ENCODE data around the gene STK32B. TPM values are rescaled to one million over a fixed set of nuclear protein-coding genes. Genes with fewer than 3 reads are reported as not detected.
"Not testable (repeated sequence)": the region's sequence is repeated elsewhere in the genome, so short reads cannot be mapped to it uniquely, and the experiment has no call there.

STK32B gene
- total RNA-seq, 1 experiment from 2014 or later = 15.1 TPM

GRCh38 chr4:5435201-5435600, 383.9 kb downstream of the STK32B start:
- H3K27me3 ChIP-seq (replicated peaks; ENCODE audit: insufficient read depth, low read depth, low read length, poor library complexity) = no peaks in the 10 kb centered on the region
- TF ChIP-seq EZH2 (IDR thresholded peaks at IDR 0.05; ENCODE audit: borderline replicate concordance, low read depth, low read length, poor library complexity, severe bottlenecking) (no peak), CTCF (conservative IDR thresholded peaks at IDR 0.05; ENCODE audit: low read depth, low read length) (no peak)
- no peak for DNase-seq (ENCODE audit: low spot score)
- H3K9me3 ChIP-seq (ENCODE audit: low read depth, low read length, poor library complexity, severe bottlenecking) = no peaks in the 10 kb centered on the region
- H3K27ac ChIP-seq (ENCODE audit: low read depth, low read length, poor library complexity, severe bottlenecking) = no peak overlapping the region
- H3K4me1 ChIP-seq (ENCODE audit: insufficient read depth, low read length, poor library complexity, severe bottlenecking) = no peaks in the 10 kb centered on the region
- H3K36me3 ChIP-seq (ENCODE audit: insufficient read depth, low read length, poor library complexity, severe bottlenecking) = no peaks in the 10 kb centered on the region
- CTCF ChIA-PET = no interaction called here
- intact Hi-C loops (cut with micrococcal nuclease; ENCODE audit: unreplicated experiment) = no loop called here
- no TSS peak for BruUV-seq (replicated peaks)
- H3K4me3 ChIP-seq (ENCODE audit: low read depth, low read length, poor library complexity, severe bottlenecking) = no peak overlapping the region
- POLR2A ChIA-PET (ENCODE audit: low non-redundant PET) = no interaction called here

GRCh38 chr4:5435823-5436222, 384.5 kb downstream of the STK32B start:
- CTCF ChIA-PET = no interaction called here
- Histone ChIP-seq H3K4me1 (ENCODE audit: insufficient read depth, low read length, poor library complexity, severe bottlenecking) (no peaks in the 10 kb centered on the region), H3K27ac (ENCODE audit: low read depth, low read length, poor library complexity, severe bottlenecking) (no peak overlapping the region), H3K9me3 (ENCODE audit: low read depth, low read length, poor library complexity, severe bottlenecking) (no peaks in the 10 kb centered on the region), H3K27me3 (replicated peaks; ENCODE audit: insufficient read depth, low read depth, low read length, poor library complexity) (no peaks in the 10 kb centered on the region), H3K36me3 (ENCODE audit: insufficient read depth, low read length, poor library complexity, severe bottlenecking) (no peaks in the 10 kb centered on the region), H3K4me3 (ENCODE audit: low read depth, low read length, poor library complexity, severe bottlenecking) (no peak overlapping the region)
- POLR2A ChIA-PET (ENCODE audit: low non-redundant PET) = no interaction called here
- no TSS peak for BruUV-seq (replicated peaks)
- no peak for DNase-seq (ENCODE audit: low spot score)
- TF ChIP-seq EZH2 (IDR thresholded peaks at IDR 0.05; ENCODE audit: borderline replicate concordance, low read depth, low read length, poor library complexity, severe bottlenecking) (no peak), CTCF (conservative IDR thresholded peaks at IDR 0.05; ENCODE audit: low read depth, low read length) (no peak)
- intact Hi-C loops (cut with micrococcal nuclease; ENCODE audit: unreplicated experiment) = no loop called here

- not testable (repeated sequence) for DNase-seq (ENCODE audit: low spot score)
Measured at GRCh38 chr4:5443976-5444802, 392.9 kb downstream of the STK32B start.

More at GRCh38 chr4:5443976-5444802, 392.9 kb downstream of the STK32B start:
- BruUV-seq (replicated peaks); H3K4me1 ChIP-seq (ENCODE audit: insufficient read depth, low read length, poor library complexity, severe bottlenecking); H3K36me3 ChIP-seq (ENCODE audit: insufficient read depth, low read length, poor library complexity, severe bottlenecking); POLR2A ChIA-PET (ENCODE audit: low non-redundant PET); intact Hi-C loops (cut with micrococcal nuclease; ENCODE audit: unreplicated experiment); H3K4me3 ChIP-seq (ENCODE audit: low read depth, low read length, poor library complexity, severe bottlenecking); H3K9me3 ChIP-seq (ENCODE audit: low read depth, low read length, poor library complexity, severe bottlenecking); CTCF ChIA-PET; H3K27ac ChIP-seq (ENCODE audit: low read depth, low read length, poor library complexity, severe bottlenecking); H3K27me3 ChIP-seq (replicated peaks; ENCODE audit: insufficient read depth, low read depth, low read length, poor library complexity): not testable (repeated sequence)

All from A673 (cell line).